Karpas-422 (cell line): ENCODE results near the gene KCNB1. TPM values are rescaled to one million over a fixed set of nuclear protein-coding genes. Genes with fewer than 3 reads are reported as not detected.

Source experiments
- DNase-seq: peaks from one replicate; pipeline ENCODE4 v3.0.0-alpha.2; 2015
- H2AFZ ChIP-seq: fragments of 200-600 bp; sonication (generic); 2 replicates; pipeline ENCODE4 v1.6.1; 2014; ENCODE audit warnings: antibody characterized with exemption, low read length, mixed read lengths
- H3K27ac ChIP-seq: fragments of 200-600 bp; sonication (generic); 2 replicates; pipeline ENCODE4 v1.5.1; 2014; ENCODE audit warnings: mild to moderate bottlenecking, low read length, moderate library complexity
- H3K27me3 ChIP-seq: fragments of 200-600 bp; sonication (generic); 2 replicates; pipeline ENCODE4 v1.6.1; 2014; ENCODE audit warnings: low read length, mixed read lengths
- H3K36me3 ChIP-seq: fragments of 200-600 bp; sonication (generic); 2 replicates; pipeline ENCODE4 v1.6.1; 2014; ENCODE audit warnings: low read length, mixed read lengths; ENCODE audit not compliant: insufficient read depth
- H3K4me1 ChIP-seq: fragments of 200-600 bp; sonication (generic); 2 replicates; pipeline ENCODE4 v1.6.1; 2014; ENCODE audit warnings: mild to moderate bottlenecking, low read length, mixed read lengths
- H3K4me2 ChIP-seq: fragments of 200-600 bp; sonication (generic); 2 replicates; pipeline ENCODE4 v1.6.1; 2014; ENCODE audit warnings: low read length, low read depth, mild to moderate bottlenecking; ENCODE audit not compliant: poor library complexity, severe bottlenecking
- H3K4me3 ChIP-seq: fragments of 200-600 bp; sonication (generic); 2 replicates; pipeline ENCODE4 v1.5.1; 2014; ENCODE audit warnings: mild to moderate bottlenecking, antibody characterized with exemption, low read length, mixed read lengths
- H3K79me2 ChIP-seq: fragments of 200-600 bp; sonication (generic); 2 replicates; pipeline ENCODE4 v1.6.1; 2014; ENCODE audit warnings: mild to moderate bottlenecking, low read length, mixed read lengths
- H3K9ac ChIP-seq: fragments of 200-600 bp; sonication (generic); 2 replicates; pipeline ENCODE4 v1.6.0; 2014; ENCODE audit warnings: low read length
- H3K9me2 ChIP-seq: fragments of 200-600 bp; sonication (generic), shearing (Covaris generic); replicated peaks from 2 replicates; pipeline ENCODE4 v1.6.0; 2014; ENCODE audit warnings: mild to moderate bottlenecking, low read length, moderate library complexity; ENCODE audit not compliant: insufficient read depth
- H3K9me3 ChIP-seq: fragments of 300-700, 200-600 bp; sonication (generic); 2 replicates; pipeline ENCODE4 v1.6.1; 2014; ENCODE audit warnings: low read length, mixed read lengths
- H4K20me1 ChIP-seq: fragments of 200-600 bp; sonication (generic); 2 replicates; pipeline ENCODE4 v1.6.1; 2014; ENCODE audit warnings: mild to moderate bottlenecking, antibody characterized with exemption, low read length, low read depth; ENCODE audit not compliant: insufficient read depth
- total RNA-seq: library from RNA; depleted of rRNA; stranded (reverse); fragments of >200 nt; shearing (Covaris generic); gene quantifications from 2 replicates; pipeline ENCODE4 v1.2.3, GENCODE V29; 2014; ENCODE audit warnings: low replicate concordance

The KCNB1 gene
- total RNA-seq, 1 experiment from 2014 or later = not detected

GRCh38 chr20:49481116-49481515 is 1.4 kb downstream of the KCNB1 start:
- Histone ChIP-seq H3K36me3 (no peaks in the 10 kb centered on the region), H3K4me3 (no peak overlapping the region), H2AFZ (no peak overlapping the region), H3K79me2 (no peaks in the 10 kb centered on the region), H3K9me3 (no peaks in the 10 kb centered on the region), H3K9ac (no peak overlapping the region), H4K20me1 (no peaks in the 10 kb centered on the region), H3K4me1 (no peaks in the 10 kb centered on the region), H3K9me2 (no peaks in the 10 kb centered on the region), H3K27ac (no peak overlapping the region), H3K27me3 (no peaks in the 10 kb centered on the region), H3K4me2 (no peak overlapping the region)
- DNase-seq = no peak

GRCh38 chr20:49480236-49480635 is 2.2 kb downstream of the KCNB1 start:
- H3K9ac ChIP-seq = no peak overlapping the region
- H3K4me2 ChIP-seq = no peak overlapping the region
- no peak overlapping the region for H3K4me3 ChIP-seq

GRCh38 chr20:49479785-49480184 is 2.7 kb downstream of the KCNB1 start:
- no peak overlapping the region for H2AFZ ChIP-seq
- DNase-seq = no peak
- no peaks in the 10 kb centered on the region for H3K9me2 ChIP-seq
- H3K4me1 ChIP-seq = no peaks in the 10 kb centered on the region
- H3K4me2 ChIP-seq = no peak overlapping the region
- H3K79me2 ChIP-seq = no peaks in the 10 kb centered on the region
- H3K9me3 ChIP-seq = no peaks in the 10 kb centered on the region
- no peak overlapping the region for H3K9ac ChIP-seq
- no peaks in the 10 kb centered on the region for H3K36me3 ChIP-seq
- H3K27me3 ChIP-seq = no peaks in the 10 kb centered on the region
- no peak overlapping the region for H3K27ac ChIP-seq
- H4K20me1 ChIP-seq = no peaks in the 10 kb centered on the region
- no peak overlapping the region for H3K4me3 ChIP-seq

More at GRCh38 chr20:49480236-49480635, 2.2 kb downstream of the KCNB1 start:
- no peaks in the 10 kb centered on the region for H3K9me2 ChIP-seq
- H3K9me3 ChIP-seq = no peaks in the 10 kb centered on the region
- H3K4me1 ChIP-seq = no peaks in the 10 kb centered on the region
- no peaks in the 10 kb centered on the region for H4K20me1 ChIP-seq
- no peak for DNase-seq
- H3K36me3 ChIP-seq = no peaks in the 10 kb centered on the region
- no peak overlapping the region for H3K27ac ChIP-seq
- no peak overlapping the region for H2AFZ ChIP-seq
- no peaks in the 10 kb centered on the region for H3K79me2 ChIP-seq
- H3K27me3 ChIP-seq = no peaks in the 10 kb centered on the region

- H3K9me2 ChIP-seq = no peaks in the 10 kb centered on the region
- no peaks in the 10 kb centered on the region for H3K4me1 ChIP-seq
- no peak overlapping the region for H3K4me2 ChIP-seq
- no peaks in the 10 kb centered on the region for H3K27me3 ChIP-seq
- H2AFZ ChIP-seq = no peak overlapping the region
- no peak overlapping the region for H3K9ac ChIP-seq
- H3K36me3 ChIP-seq = no peaks in the 10 kb centered on the region
- DNase-seq = no peak
- no peaks in the 10 kb centered on the region for H4K20me1 ChIP-seq
- H3K27ac ChIP-seq = no peak overlapping the region
- no peaks in the 10 kb centered on the region for H3K79me2 ChIP-seq
- H3K4me3 ChIP-seq = no peak overlapping the region
- no peaks in the 10 kb centered on the region for H3K9me3 ChIP-seq
Observed at GRCh38 chr20:49478754-49479689, 3.4 kb downstream of the KCNB1 start.

GRCh38 chr20:49478266-49478665 is 4.2 kb downstream of the KCNB1 start:
- Histone ChIP-seq H3K9me3 (no peaks in the 10 kb centered on the region), H3K9me2 (no peaks in the 10 kb centered on the region), H3K79me2 (no peaks in the 10 kb centered on the region), H3K4me3 (no peak overlapping the region), H3K36me3 (no peaks in the 10 kb centered on the region), H3K9ac (no peak overlapping the region), H3K4me2 (no peak overlapping the region), H4K20me1 (no peaks in the 10 kb centered on the region), H3K27ac (no peak overlapping the region), H2AFZ (no peak overlapping the region), H3K27me3 (no peaks in the 10 kb centered on the region), H3K4me1 (no peaks in the 10 kb centered on the region)
- DNase-seq = no peak

GRCh38 chr20:49477200-49477599 is 5.3 kb downstream of the KCNB1 start:
- H3K9me3 ChIP-seq = no peaks in the 10 kb centered on the region
- no peak overlapping the region for H3K27ac ChIP-seq
- no peak for DNase-seq
- H3K4me1 ChIP-seq = no peaks in the 10 kb centered on the region
- H3K9ac ChIP-seq = no peak overlapping the region
- H3K36me3 ChIP-seq = no peaks in the 10 kb centered on the region
- no peak overlapping the region for H3K4me2 ChIP-seq
- H3K4me3 ChIP-seq = no peak overlapping the region
- H2AFZ ChIP-seq = no peak overlapping the region
- H3K9me2 ChIP-seq = no peaks in the 10 kb centered on the region
- H3K27me3 ChIP-seq = no peaks in the 10 kb centered on the region
- H4K20me1 ChIP-seq = no peaks in the 10 kb centered on the region
- no peaks in the 10 kb centered on the region for H3K79me2 ChIP-seq

- Histone ChIP-seq H3K27me3 (no peaks in the 10 kb centered on the region), H3K79me2 (no peaks in the 10 kb centered on the region), H3K9me3 (no peaks in the 10 kb centered on the region), H3K4me3 (no peak overlapping the region), H3K9me2 (no peaks in the 10 kb centered on the region), H3K27ac (no peak overlapping the region), H3K4me2 (no peak overlapping the region), H2AFZ (no peak overlapping the region), H3K4me1 (no peaks in the 10 kb centered on the region), H3K36me3 (no peaks in the 10 kb centered on the region), H3K9ac (no peak overlapping the region), H4K20me1 (no peaks in the 10 kb centered on the region)
- DNase-seq = no peak
Observed at GRCh38 chr20:49476016-49476355, 6.5 kb downstream of the KCNB1 start.

GRCh38 chr20:49475292-49476015 is 7.0 kb downstream of the KCNB1 start:
- Histone ChIP-seq H4K20me1 (no peaks in the 10 kb centered on the region), H3K79me2 (no peaks in the 10 kb centered on the region), H3K27me3 (no peaks in the 10 kb centered on the region), H3K4me2 (no peak overlapping the region), H2AFZ (no peak overlapping the region), H3K36me3 (no peaks in the 10 kb centered on the region), H3K9me2 (no peaks in the 10 kb centered on the region), H3K4me1 (no peaks in the 10 kb centered on the region), H3K4me3 (no peak overlapping the region), H3K9ac (no peak overlapping the region), H3K27ac (no peak overlapping the region), H3K9me3 (no peaks in the 10 kb centered on the region)
- DNase-seq = no peak
